BE2C (cell line): ENCODE data around the gene IKBKG.

Source experiments
- DNase-seq: peaks from one replicate; pipeline ENCODE4 v3.0.0-alpha.2; 2020
- H3K27me3 ChIP-seq: fragments of 250-450 bp; sonication (Bioruptor Pico); 2 replicates; pipeline ENCODE4 v1.5.1; 2020; ENCODE audit warnings: mild to moderate bottlenecking
- H3K36me3 ChIP-seq: fragments of 250-450 bp; sonication (Bioruptor Pico); 2 replicates; pipeline ENCODE4 v1.5.1; 2020; ENCODE audit warnings: mild to moderate bottlenecking
- H3K4me1 ChIP-seq: fragments of 250-450 bp; sonication (Bioruptor Pico); 2 replicates; pipeline ENCODE4 v1.5.1; 2020
- H3K4me3 ChIP-seq: 2 replicates; pipeline ENCODE4 v1.5.1; 2011; ENCODE audit warnings: low read depth, low read length
- H3K9me3 ChIP-seq: fragments of 250-450 bp; sonication (Bioruptor Pico); 2 replicates; pipeline ENCODE4 v1.5.1; 2020
- CTCF ChIP-seq: IDR thresholded peaks from 2 replicates; pipeline ENCODE4 v1.5.1; 2012; ENCODE audit warnings: mild to moderate bottlenecking, low read depth, low read length

IKBKG gene

GRCh38 chrX:154515090-154515965 lies 32.1 kb upstream of the IKBKG start:
- Histone ChIP-seq H3K9me3 (no peaks in the 10 kb centered on the region), H3K4me3 (peak overlapping the region; percentile 65), H3K4me1 (no peaks in the 10 kb centered on the region), H3K36me3 (no peaks in the 10 kb centered on the region), H3K27me3 (no peaks in the 10 kb centered on the region)
- DNase-seq = no peak
- TF ChIP-seq CTCF = no peak

- H3K4me1 ChIP-seq = no peaks in the 10 kb centered on the region
- no peak for TF ChIP-seq CTCF
- peak within 1 kb of the TSS; percentile 65 for H3K4me3 ChIP-seq
- H3K9me3 ChIP-seq = no peaks in the 10 kb centered on the region
- no peaks in the 10 kb centered on the region for H3K27me3 ChIP-seq
- DNase-seq = peak; percentile 96
- no peaks in the 10 kb centered on the region for H3K36me3 ChIP-seq
Measured at GRCh38 chrX:154515966-154516655, 31.3 kb upstream of the IKBKG start, which contains the start of gene FAM3A. Gene FAM3A, minus strand, starts transcription at chrX:154516232. Its CDS starts 460 bp downstream, at chrX:154515772.

GRCh38 chrX:154516656-154517100 lies 30.7 kb upstream of the IKBKG start:
- H3K9me3 ChIP-seq = no peaks in the 10 kb centered on the region
- H3K27me3 ChIP-seq = no peaks in the 10 kb centered on the region
- no peaks in the 10 kb centered on the region for H3K36me3 ChIP-seq
- DNase-seq = no peak
- TF ChIP-seq CTCF = no peak
- H3K4me3 ChIP-seq = peak overlapping the region; percentile 60
- H3K4me1 ChIP-seq = no peaks in the 10 kb centered on the region

- H3K4me3 ChIP-seq = no peak overlapping the region
- no peak for TF ChIP-seq CTCF
- no peak for DNase-seq
- no peaks in the 10 kb centered on the region for H3K9me3 ChIP-seq
- H3K36me3 ChIP-seq = no peaks in the 10 kb centered on the region
- no peaks in the 10 kb centered on the region for H3K4me1 ChIP-seq
- H3K27me3 ChIP-seq = no peaks in the 10 kb centered on the region
Measured at GRCh38 chrX:154517101-154517781, 30.2 kb upstream of the IKBKG start.

- H3K4me3 ChIP-seq = no peak overlapping the region
- H3K36me3 ChIP-seq = no peaks in the 10 kb centered on the region
- TF ChIP-seq CTCF = no peak
- H3K4me1 ChIP-seq = no peaks in the 10 kb centered on the region
- no peaks in the 10 kb centered on the region for H3K9me3 ChIP-seq
- H3K27me3 ChIP-seq = no peaks in the 10 kb centered on the region
- DNase-seq = no peak
Measured at GRCh38 chrX:154519389-154519788, 28.0 kb upstream of the IKBKG start.
